GM12865 (cell line): ENCODE measurements around the gene THAP8.

ENCODE experiments used
- DNase-seq: peaks from one replicate; pipeline ENCODE4 v3.0.0; 2010; ENCODE audit warnings: low read depth
- H3K4me3 ChIP-seq: 2 replicates; pipeline ENCODE4 v1.5.1; 2011; ENCODE audit warnings: mild to moderate bottlenecking, low read depth, low read length, control low read depth
- TF ChIP-seq, protein P1 (sequence below): IDR thresholded peaks from 2 replicates; pipeline ENCODE4 v1.5.1; 2011; ENCODE audit warnings: low read length, control low read depth, low read depth, inconsistent platforms; ENCODE audit not compliant: insufficient read depth; ENCODE audit errors: missing control alignments

Gene THAP8

DNA sequence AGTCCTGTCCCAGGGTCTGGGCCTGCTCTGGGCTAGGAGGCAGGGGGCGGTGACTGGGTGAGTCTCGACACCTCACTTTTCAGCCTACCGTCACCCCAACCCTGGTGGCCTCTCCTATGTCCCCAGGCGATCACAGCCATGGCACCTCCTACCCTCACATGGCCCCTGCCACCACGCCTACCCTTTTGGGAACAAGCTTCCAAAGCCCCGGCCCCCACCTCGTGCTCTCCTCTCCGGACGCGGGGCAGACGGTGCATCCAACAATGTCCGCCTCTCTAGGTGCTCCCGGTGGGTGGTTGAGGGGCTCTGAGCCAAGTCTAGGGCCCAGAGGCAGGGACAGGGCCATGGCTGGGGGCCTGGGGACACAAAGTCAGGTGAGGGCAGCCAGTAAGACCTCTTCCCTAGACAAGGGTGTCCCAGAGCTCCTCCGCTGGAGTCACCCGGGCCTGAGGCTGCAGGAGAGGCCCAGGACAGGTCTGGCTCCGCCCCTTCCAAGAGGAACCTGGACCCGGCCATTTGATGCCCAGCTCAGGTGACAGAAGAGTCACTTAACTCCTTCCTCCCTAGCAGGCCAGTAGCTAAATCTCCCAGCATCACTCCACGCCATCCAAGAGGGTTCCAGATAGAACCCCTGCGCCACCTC, 45.6 kb downstream of the THAP8 start, which contains the start of gene SYNE4:
TSS of gene SYNE4 (minus strand) at position 478 of the 643 bp plus-strand sequence. CDS start at position 346, 132 bp downstream.
- peak within 1 kb of the TSS; percentile 42 for H3K4me3 ChIP-seq
- TF ChIP-seq, protein P1, sequence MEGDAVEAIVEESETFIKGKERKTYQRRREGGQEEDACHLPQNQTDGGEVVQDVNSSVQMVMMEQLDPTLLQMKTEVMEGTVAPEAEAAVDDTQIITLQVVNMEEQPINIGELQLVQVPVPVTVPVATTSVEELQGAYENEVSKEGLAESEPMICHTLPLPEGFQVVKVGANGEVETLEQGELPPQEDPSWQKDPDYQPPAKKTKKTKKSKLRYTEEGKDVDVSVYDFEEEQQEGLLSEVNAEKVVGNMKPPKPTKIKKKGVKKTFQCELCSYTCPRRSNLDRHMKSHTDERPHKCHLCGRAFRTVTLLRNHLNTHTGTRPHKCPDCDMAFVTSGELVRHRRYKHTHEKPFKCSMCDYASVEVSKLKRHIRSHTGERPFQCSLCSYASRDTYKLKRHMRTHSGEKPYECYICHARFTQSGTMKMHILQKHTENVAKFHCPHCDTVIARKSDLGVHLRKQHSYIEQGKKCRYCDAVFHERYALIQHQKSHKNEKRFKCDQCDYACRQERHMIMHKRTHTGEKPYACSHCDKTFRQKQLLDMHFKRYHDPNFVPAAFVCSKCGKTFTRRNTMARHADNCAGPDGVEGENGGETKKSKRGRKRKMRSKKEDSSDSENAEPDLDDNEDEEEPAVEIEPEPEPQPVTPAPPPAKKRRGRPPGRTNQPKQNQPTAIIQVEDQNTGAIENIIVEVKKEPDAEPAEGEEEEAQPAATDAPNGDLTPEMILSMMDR = no peak
- no peak for DNase-seq

DNA sequence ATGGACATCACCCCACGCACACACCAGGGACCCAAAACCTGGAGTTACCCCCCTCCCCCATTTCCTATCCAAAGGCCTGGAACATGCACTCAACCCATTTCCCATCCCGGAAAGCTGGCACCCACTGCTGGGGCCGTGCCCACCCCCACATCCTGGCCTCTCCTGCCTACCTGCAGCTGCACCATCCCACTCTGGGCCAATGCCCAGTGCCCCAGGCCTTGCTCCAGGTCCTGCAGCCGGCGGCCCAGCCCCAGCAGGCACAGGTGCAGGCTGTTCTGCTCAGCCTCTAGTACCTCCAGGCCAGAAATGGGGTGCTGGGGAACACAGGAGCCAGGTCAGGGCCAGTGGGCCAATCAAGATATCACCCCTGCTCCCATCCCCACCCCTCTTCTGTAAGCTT, 47.1 kb downstream of the THAP8 start:
- DNase-seq = no peak
- TF ChIP-seq, protein P1 = no peak
- no peak overlapping the region for H3K4me3 ChIP-seq

DNA sequence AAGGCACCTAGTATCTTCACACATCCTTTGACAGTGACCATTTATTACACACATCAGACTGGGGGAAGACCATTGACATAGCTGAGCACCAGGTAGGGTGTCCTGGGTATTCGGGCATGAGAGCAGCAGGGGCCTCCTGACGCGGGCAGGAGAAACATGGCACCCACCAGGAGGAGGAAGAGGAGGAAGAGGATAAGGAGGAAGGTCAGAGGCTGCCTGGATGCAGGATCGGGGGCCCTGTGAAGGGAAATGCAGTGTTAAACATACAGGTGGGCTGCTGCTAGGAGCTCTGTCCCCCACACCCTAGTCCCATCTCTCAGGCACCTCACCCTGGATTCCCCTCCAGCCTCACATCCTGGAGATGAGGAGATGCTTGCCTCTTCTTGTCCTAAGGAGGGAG, 50.8 kb downstream of the THAP8 start:
- no peak for DNase-seq
- no peak overlapping the region for H3K4me3 ChIP-seq
- TF ChIP-seq, protein P1 = no peak

DNA sequence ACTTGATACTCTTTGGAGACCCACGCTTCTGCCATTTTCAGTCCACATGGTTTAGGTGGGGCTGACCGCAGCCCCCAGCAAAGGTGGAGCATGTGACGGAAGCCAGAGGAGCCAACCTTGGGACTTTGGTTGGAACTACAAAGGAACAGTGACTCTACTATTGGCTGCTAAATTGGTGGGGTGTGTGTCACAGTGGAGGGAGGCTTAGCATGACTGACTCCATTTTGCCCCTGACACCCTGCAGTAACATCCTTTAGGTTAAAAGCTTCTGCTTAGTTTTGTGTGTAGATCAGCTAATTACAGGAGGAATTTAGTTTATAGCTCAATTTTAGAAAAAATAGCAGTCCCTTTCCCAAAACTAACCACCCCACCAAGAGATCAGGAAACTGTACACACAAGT, 52.5 kb downstream of the THAP8 start:
- DNase-seq = no peak
- TF ChIP-seq, protein P1 = no peak
- H3K4me3 ChIP-seq = no peak overlapping the region

DNA sequence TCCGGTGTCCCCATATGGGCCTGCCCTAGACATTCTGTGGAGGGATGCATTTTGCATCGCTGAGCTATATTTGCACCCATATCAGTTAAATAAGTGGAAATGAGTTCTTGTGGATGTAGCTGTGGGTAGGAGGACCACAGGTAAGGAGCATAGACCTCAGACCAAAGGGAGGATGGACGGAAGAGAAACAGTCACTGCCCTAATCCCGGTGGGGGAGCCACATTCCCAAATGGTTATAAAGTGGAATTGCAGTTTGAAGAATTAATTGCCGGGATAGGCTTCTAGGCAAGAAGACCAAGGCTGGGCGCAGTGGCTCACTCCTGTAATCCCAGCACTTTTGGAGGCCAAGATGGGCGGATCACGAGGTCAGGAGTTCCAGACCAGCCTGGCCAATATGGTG, 57.3 kb downstream of the THAP8 start:
- DNase-seq = no peak
- TF ChIP-seq, protein P1 = no peak
- H3K4me3 ChIP-seq = no peak overlapping the region

DNA sequence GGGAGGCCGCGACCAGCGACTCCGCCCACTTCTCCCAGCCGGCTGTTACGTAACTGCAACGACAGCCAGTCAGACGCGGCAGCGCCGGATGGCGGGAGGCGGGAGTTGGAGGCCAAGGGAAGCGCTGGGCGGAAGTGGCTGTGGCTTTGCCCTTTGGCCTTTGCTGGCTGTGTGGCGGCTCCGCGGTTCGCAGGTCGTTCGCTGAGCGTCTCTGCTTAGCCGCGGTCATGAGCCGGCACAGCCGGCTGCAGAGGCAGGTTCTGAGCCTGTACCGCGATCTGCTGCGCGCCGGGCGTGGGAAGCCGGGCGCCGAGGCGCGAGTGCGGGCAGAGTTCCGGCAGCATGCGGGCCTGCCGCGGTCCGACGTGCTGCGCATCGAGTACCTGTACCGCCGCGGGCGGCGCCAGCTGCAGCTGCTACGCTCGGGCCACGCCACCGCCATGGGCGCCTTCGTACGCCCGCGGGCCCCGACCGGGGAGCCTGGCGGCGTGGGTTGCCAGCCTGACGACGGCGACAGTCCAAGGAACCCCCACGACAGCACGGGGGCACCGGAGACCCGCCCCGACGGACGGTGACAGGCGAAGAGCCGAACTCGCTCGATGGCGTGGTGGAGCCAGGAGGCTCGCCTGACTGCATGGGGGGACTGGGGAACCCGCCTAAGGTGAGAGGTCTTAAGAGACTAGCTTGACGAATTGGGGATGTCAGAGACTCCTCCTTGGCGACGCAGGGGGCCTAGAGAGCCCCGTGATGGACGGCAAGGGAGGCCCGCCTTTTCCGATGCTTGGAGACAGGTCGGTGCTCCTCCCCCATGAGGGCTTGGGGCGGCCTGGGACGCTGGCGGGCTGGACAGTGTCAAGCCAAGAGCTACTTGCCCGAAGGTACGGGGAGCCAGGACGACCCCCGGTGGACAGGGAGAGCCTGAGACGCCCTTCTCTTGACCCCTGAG, 58.8 kb downstream of the THAP8 start, which contains the start of gene SDHAF1:
TSS of gene SDHAF1 (plus strand) at position 141 of the 946 bp plus-strand sequence. CDS start at position 228, 87 bp downstream.
- TF ChIP-seq, protein P1 = no peak
- DNase-seq = peak; percentile 97
- H3K4me3 ChIP-seq = peak within 1 kb of the TSS; percentile 86
